Measurements from ENCODE around the gene ERBIN.

Gene ERBIN

GRCh38 chr5:65924366-65925043, 1.9 kb upstream of the ERBIN start:
- no peak for DNase-seq
- Histone ChIP-seq H4K12ac (ENCODE audit: low read depth, low read length) (peak overlapping the region; percentile 26), H3K27ac (ENCODE audit: low read depth, low read length) (peak overlapping the region; percentile 99)

GRCh38 chr5:65925044-65925600, 1.3 kb upstream of the ERBIN start:
- Histone ChIP-seq H4K91ac (ENCODE audit: low read depth, low read length) (peak overlapping the region; percentile 61), H2AFZ (ENCODE audit: insufficient read depth, low read length, poor library complexity) (peak overlapping the region; percentile 39), H3K9ac (ENCODE audit: low read length) (peak overlapping the region; percentile 92), H3K4me3 (ENCODE audit: low read depth, low read length) (peak overlapping the region; percentile 82), H2BK120ac (ENCODE audit: insufficient read depth, low read length, poor library complexity) (peak overlapping the region; percentile 24), H3K4me2 (ENCODE audit: low read length) (peak overlapping the region; percentile 85), H3K27ac (ENCODE audit: low read depth, low read length) (peak overlapping the region; percentile 99), H4K12ac (ENCODE audit: low read depth, low read length) (peak overlapping the region; percentile 26), H3K79me2 (ENCODE audit: control insufficient read depth, insufficient read depth, low read length, poor library complexity) (peaks cover 19% of the 10 kb centered on the region), H3K23ac (ENCODE audit: low read length) (no peak overlapping the region), H3K18ac (ENCODE audit: low read length) (peak overlapping the region; percentile 62), H2BK5ac (ENCODE audit: low read depth, low read length, poor library complexity) (peak overlapping the region; percentile 23), H2AK5ac (ENCODE audit: low read length) (peak overlapping the region; percentile 11), H3K9me3 (ENCODE audit: insufficient read depth, low read depth, low read length) (no peaks in the 10 kb centered on the region), H3K27me3 (ENCODE audit: insufficient read depth, low read length) (no peaks in the 10 kb centered on the region), H3K4me1 (ENCODE audit: control insufficient read depth in 1 of 2, insufficient read depth in 2 of 2, low read length in 2 of 2) (peaks cover 0 to 2% of the 10 kb centered on the region in 2 experiments), H2BK12ac (ENCODE audit: low read length) (no peak overlapping the region), H3K14ac (ENCODE audit: low read length) (peak overlapping the region; percentile 51), H3K4ac (ENCODE audit: low read depth, low read length) (peak overlapping the region; percentile 9), H3K36me3 (ENCODE audit: control insufficient read depth in 1 of 2, insufficient read depth in 2 of 2, low read length in 2 of 2) (peaks cover 0 to 2% of the 10 kb centered on the region in 2 experiments), H4K8ac (ENCODE audit: low read depth, low read length) (peak overlapping the region; percentile 58), H3K79me1 (ENCODE audit: low read length) (peaks cover 22% of the 10 kb centered on the region)
- DNase-seq, result peak; percentile 65 to 76
- WGBS (ENCODE audit: extremely low coverage, insufficient coverage, insufficient read length), result no CpG with 5 or more reads among the region's 46 CpGs

More at GRCh38 chr5:65924366-65925043, 1.9 kb upstream of the ERBIN start:
- Histone ChIP-seq H3K4ac (ENCODE audit: low read depth, low read length) (peak overlapping the region; percentile 9), H4K8ac (ENCODE audit: low read depth, low read length) (peak overlapping the region; percentile 58), H2BK120ac (ENCODE audit: insufficient read depth, low read length, poor library complexity) (peak overlapping the region; percentile 24), H3K23ac (ENCODE audit: low read length) (no peak overlapping the region), H3K9me3 (ENCODE audit: insufficient read depth, low read depth, low read length) (no peaks in the 10 kb centered on the region), H3K36me3 (ENCODE audit: control insufficient read depth in 1 of 2, insufficient read depth in 2 of 2, low read length in 2 of 2) (no peaks in the 10 kb centered on the region), H3K9ac (ENCODE audit: low read length) (peak overlapping the region; percentile 92), H3K4me1 (ENCODE audit: control insufficient read depth in 1 of 2, insufficient read depth in 2 of 2, low read length in 2 of 2) (peaks cover 0 to 2% of the 10 kb centered on the region in 2 experiments), H3K14ac (ENCODE audit: low read length) (peak overlapping the region; percentile 51), H2AFZ (ENCODE audit: insufficient read depth, low read length, poor library complexity) (peak overlapping the region; percentile 39), H3K18ac (ENCODE audit: low read length) (peak overlapping the region; percentile 62), H2BK12ac (ENCODE audit: low read length) (no peak overlapping the region), H3K4me3 (ENCODE audit: low read depth, low read length) (peak overlapping the region; percentile 82), H3K79me2 (ENCODE audit: control insufficient read depth, insufficient read depth, low read length, poor library complexity) (peaks cover 18% of the 10 kb centered on the region), H4K91ac (ENCODE audit: low read depth, low read length) (peak overlapping the region; percentile 61), H3K27me3 (ENCODE audit: insufficient read depth, low read length) (no peaks in the 10 kb centered on the region), H2BK5ac (ENCODE audit: low read depth, low read length, poor library complexity) (peak overlapping the region; percentile 23), H2AK5ac (ENCODE audit: low read length) (no peak overlapping the region), H3K79me1 (ENCODE audit: low read length) (peaks cover 22% of the 10 kb centered on the region), H3K4me2 (ENCODE audit: low read length) (peak overlapping the region; percentile 85)
- WGBS (ENCODE audit: extremely low coverage, insufficient coverage, insufficient read length), result no CpG with 5 or more reads among the region's 19 CpGs

- Histone ChIP-seq H3K27ac (ENCODE audit: low read depth, low read length) (peak overlapping the region; percentile 99), H3K9ac (ENCODE audit: low read length) (peak overlapping the region; percentile 87), H3K27me3 (ENCODE audit: insufficient read depth, low read length) (no peaks in the 10 kb centered on the region), H4K8ac (ENCODE audit: low read depth, low read length) (peak overlapping the region; percentile 84), H3K9me3 (ENCODE audit: insufficient read depth, low read depth, low read length) (no peaks in the 10 kb centered on the region), H2AK5ac (ENCODE audit: low read length) (peak overlapping the region; percentile 59), H2AFZ (ENCODE audit: insufficient read depth, low read length, poor library complexity) (peak overlapping the region; percentile 64), H3K4me2 (ENCODE audit: low read length) (peak overlapping the region; percentile 55), H2BK12ac (ENCODE audit: low read length) (peak overlapping the region; percentile 9), H3K18ac (ENCODE audit: low read length) (peak overlapping the region; percentile 96), H3K79me2 (ENCODE audit: control insufficient read depth, insufficient read depth, low read length, poor library complexity) (peaks cover 19% of the 10 kb centered on the region), H3K14ac (ENCODE audit: low read length) (peak overlapping the region; percentile 96), H3K4me1 (ENCODE audit: control insufficient read depth in 1 of 2, insufficient read depth in 2 of 2, low read length in 2 of 2) (peaks cover 0 to 2% of the 10 kb centered on the region in 2 experiments), H3K23ac (ENCODE audit: low read length) (no peak overlapping the region), H3K36me3 (ENCODE audit: control insufficient read depth in 1 of 2, insufficient read depth in 2 of 2, low read length in 2 of 2) (peaks cover 0 to 2% of the 10 kb centered on the region in 2 experiments), H2BK120ac (ENCODE audit: insufficient read depth, low read length, poor library complexity) (peak overlapping the region; percentile 84), H3K4ac (ENCODE audit: low read depth, low read length) (peak overlapping the region; percentile 83), H4K91ac (ENCODE audit: low read depth, low read length) (peak overlapping the region; percentile 98), H3K79me1 (ENCODE audit: low read length) (peaks cover 22% of the 10 kb centered on the region), H2BK5ac (ENCODE audit: low read depth, low read length, poor library complexity) (peak overlapping the region; percentile 92), H4K12ac (ENCODE audit: low read depth, low read length) (peak overlapping the region; percentile 89), H3K4me3 (ENCODE audit: low read depth, low read length) (peak overlapping the region; percentile 89)
- WGBS (ENCODE audit: extremely low coverage, insufficient coverage, insufficient read length), result no CpG with 5 or more reads among the region's 94 CpGs
- DNase-seq, result peak; percentile 81 to 84
Observed at GRCh38 chr5:65925601-65926275, 637 bp upstream of the ERBIN start.

- H3K4me3 ChIP-seq (ENCODE audit: low read depth, low read length), result peak overlapping the region; percentile 89
Observed at GRCh38 chr5:65926893-65927292, 518 bp downstream of the ERBIN start.

More at GRCh38 chr5:65926893-65927292, 518 bp downstream of the ERBIN start:
- H2BK12ac ChIP-seq (ENCODE audit: low read length), result no peak overlapping the region
- no CpG with 5 or more reads among the region's 16 CpGs for WGBS (ENCODE audit: extremely low coverage, insufficient coverage, insufficient read length)
- no peaks in the 10 kb centered on the region for H3K27me3 ChIP-seq (ENCODE audit: insufficient read depth, low read length)
- H3K27ac ChIP-seq (ENCODE audit: low read depth, low read length), result peak overlapping the region; percentile 98
- peak overlapping the region; percentile 51 for H4K8ac ChIP-seq (ENCODE audit: low read depth, low read length)
- H2BK5ac ChIP-seq (ENCODE audit: low read depth, low read length, poor library complexity), result peak overlapping the region; percentile 92
- H3K79me2 ChIP-seq (ENCODE audit: control insufficient read depth, insufficient read depth, low read length, poor library complexity), result peaks cover 19% of the 10 kb centered on the region
- H3K36me3 ChIP-seq (ENCODE audit: control insufficient read depth in 1 of 2, insufficient read depth in 2 of 2, low read length in 2 of 2), result peaks cover 0 to 2% of the 10 kb centered on the region in 2 experiments
- H3K14ac ChIP-seq (ENCODE audit: low read length), result peak overlapping the region; percentile 96
- H3K9me3 ChIP-seq (ENCODE audit: insufficient read depth, low read depth, low read length), result no peaks in the 10 kb centered on the region
- peak overlapping the region; percentile 98 for H4K91ac ChIP-seq (ENCODE audit: low read depth, low read length)
- H3K18ac ChIP-seq (ENCODE audit: low read length), result no peak overlapping the region
- no peak overlapping the region for H2AFZ ChIP-seq (ENCODE audit: insufficient read depth, low read length, poor library complexity)
- H2BK120ac ChIP-seq (ENCODE audit: insufficient read depth, low read length, poor library complexity), result peak overlapping the region; percentile 84
- H3K4me2 ChIP-seq (ENCODE audit: low read length), result peak overlapping the region; percentile 55
- peaks cover 22% of the 10 kb centered on the region for H3K79me1 ChIP-seq (ENCODE audit: low read length)
- H3K9ac ChIP-seq (ENCODE audit: low read length), result peak overlapping the region; percentile 87
- peak; percentile 7 to 59 for DNase-seq
- H3K23ac ChIP-seq (ENCODE audit: low read length), result no peak overlapping the region
- no peak overlapping the region for H2AK5ac ChIP-seq (ENCODE audit: low read length)
- H3K4ac ChIP-seq (ENCODE audit: low read depth, low read length), result peak overlapping the region; percentile 83
- peak overlapping the region; percentile 89 for H4K12ac ChIP-seq (ENCODE audit: low read depth, low read length)
- H3K4me1 ChIP-seq (ENCODE audit: control insufficient read depth in 1 of 2, insufficient read depth in 2 of 2, low read length in 2 of 2), result peaks cover 0 to 2% of the 10 kb centered on the region in 2 experiments
